Upper lobe of right lung (tissue), 1 donor: ENCODE results near the gene EML1. TPM values are rescaled to one million over a fixed set of nuclear protein-coding genes. Genes with fewer than 3 reads are reported as not detected.

Experiments
- ATAC-seq: fragments of 200-7000 bp; cut with Tn5 transposase; one replicate; pipeline ENCODE4 v1.9.1; 2020; ENCODE audit warnings: mild to moderate bottlenecking, moderate library complexity
- DNase-seq: peaks from one replicate; pipeline ENCODE4 v3.0.0-alpha.2; 2020
- H3K27ac ChIP-seq: fragments of 200-600 bp; one replicate; pipeline ENCODE4 v1.8.0; 2022
- H3K27me3 ChIP-seq: fragments of 200-600 bp; one replicate; pipeline ENCODE4 v1.8.0; 2022; ENCODE audit warnings: mild to moderate bottlenecking
- H3K36me3 ChIP-seq: fragments of 200-600 bp; one replicate; pipeline ENCODE4 v1.8.0; 2022
- H3K4me1 ChIP-seq: fragments of 200-600 bp; one replicate; pipeline ENCODE4 v1.8.0; 2022
- H3K4me3 ChIP-seq: fragments of 200-600 bp; one replicate; pipeline ENCODE4 v1.8.0; 2022; ENCODE audit warnings: mild to moderate bottlenecking
- H3K9me3 ChIP-seq: fragments of 200-600 bp; one replicate; pipeline ENCODE4 v1.8.0; 2022
- intact Hi-C: fragments of 100-400 bp; cut with DNase I; formaldehyde crosslinking; loops from one replicate; pipeline ENCODE4 v1.11.0; 2022
- total RNA-seq: library from RNA; stranded (reverse); fragmentation: NEBNext Ultra II Directional; extraction: Animal tissue kit (Norgen Biotek cat#: 25700); gene quantifications from one replicate; pipeline ENCODE4 v1.2.1, GENCODE V29; 2021
- TF ChIP-seq, protein P1 (sequence below): fragments of 200-600 bp; IDR thresholded peaks from one replicate; pipeline ENCODE4 v1.8.0; 2022; ENCODE audit warnings: antibody characterized with exemption
- donor health status: DM: no; HTN: yes; CAD: no; lungs with severe emphysema.

The EML1 gene
- total RNA-seq, 1 donor from 2014 or later: 42.2 TPM

DNA sequence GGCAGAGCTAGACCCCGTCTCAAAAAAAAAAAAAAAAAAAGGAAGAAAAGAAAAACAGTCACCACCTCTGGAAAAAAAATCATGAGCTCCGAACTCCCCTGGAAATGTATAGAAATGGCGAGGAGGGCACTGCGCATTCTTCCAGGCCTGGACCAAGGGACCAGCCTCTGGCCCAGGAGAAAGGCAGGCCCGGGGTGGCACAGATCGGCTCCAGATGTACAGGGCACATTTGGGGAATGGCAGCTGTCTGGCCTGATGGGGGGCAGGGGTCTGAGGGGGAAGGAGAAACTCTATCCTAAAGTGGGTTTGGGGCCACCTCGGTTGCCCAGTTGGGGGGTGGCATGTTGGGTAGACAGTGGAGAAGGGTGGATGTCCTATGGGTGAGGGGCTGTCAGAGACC lies 46.0 kb upstream of the EML1 start:
- DNase-seq: no peak
- H3K27ac ChIP-seq: peak overlapping the region; percentile 72
- intact Hi-C loops: no loop called here

DNA sequence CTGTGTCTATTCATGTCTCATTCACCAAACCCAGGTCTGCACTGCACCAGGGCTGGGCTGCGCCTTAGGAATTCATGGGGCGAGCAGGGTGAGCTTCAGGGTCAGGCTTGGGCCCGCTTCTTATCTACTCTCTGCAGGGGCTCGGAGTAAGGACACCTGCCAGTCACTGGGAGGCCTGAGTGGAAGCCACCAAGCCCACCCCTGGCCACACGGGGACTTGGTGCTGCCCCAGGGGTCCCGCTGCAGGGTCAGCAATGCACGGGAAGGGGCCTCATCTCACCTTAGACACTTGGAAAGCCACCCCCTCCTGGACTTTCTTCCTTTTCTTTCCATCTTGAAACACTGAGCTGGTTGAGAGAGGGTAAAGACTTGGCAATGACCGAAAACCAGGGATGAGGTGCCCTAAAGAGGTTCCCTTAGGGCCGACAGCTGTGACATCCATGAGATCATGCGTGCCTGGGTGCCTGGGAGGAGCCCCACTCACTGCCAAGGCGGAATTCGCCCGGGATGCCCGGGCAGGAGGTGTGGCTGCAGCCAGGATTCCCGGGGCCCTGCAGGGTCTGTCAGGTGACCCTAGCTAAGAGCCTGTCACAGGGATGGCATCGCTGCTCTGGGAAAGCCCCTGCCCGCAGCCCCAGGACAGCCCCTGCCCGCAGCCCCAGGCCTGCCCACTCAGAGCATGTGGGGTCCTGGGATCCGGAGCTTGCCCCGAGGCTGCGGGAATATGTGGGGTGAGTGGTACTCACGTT lies 45.5 kb upstream of the EML1 start:
- DNase-seq: no peak
- TF ChIP-seq, protein P1, sequence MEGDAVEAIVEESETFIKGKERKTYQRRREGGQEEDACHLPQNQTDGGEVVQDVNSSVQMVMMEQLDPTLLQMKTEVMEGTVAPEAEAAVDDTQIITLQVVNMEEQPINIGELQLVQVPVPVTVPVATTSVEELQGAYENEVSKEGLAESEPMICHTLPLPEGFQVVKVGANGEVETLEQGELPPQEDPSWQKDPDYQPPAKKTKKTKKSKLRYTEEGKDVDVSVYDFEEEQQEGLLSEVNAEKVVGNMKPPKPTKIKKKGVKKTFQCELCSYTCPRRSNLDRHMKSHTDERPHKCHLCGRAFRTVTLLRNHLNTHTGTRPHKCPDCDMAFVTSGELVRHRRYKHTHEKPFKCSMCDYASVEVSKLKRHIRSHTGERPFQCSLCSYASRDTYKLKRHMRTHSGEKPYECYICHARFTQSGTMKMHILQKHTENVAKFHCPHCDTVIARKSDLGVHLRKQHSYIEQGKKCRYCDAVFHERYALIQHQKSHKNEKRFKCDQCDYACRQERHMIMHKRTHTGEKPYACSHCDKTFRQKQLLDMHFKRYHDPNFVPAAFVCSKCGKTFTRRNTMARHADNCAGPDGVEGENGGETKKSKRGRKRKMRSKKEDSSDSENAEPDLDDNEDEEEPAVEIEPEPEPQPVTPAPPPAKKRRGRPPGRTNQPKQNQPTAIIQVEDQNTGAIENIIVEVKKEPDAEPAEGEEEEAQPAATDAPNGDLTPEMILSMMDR: no peak
- ATAC-seq: no peak
- Histone ChIP-seq H3K27me3 (no peaks in the 10 kb centered on the region), H3K36me3 (no peaks in the 10 kb centered on the region), H3K27ac (peak overlapping the region; percentile 72), H3K4me3 (no peak overlapping the region), H3K9me3 (no peaks in the 10 kb centered on the region), H3K4me1 (peaks cover 57% of the 10 kb centered on the region)
- intact Hi-C loops: no loop called here

More for the DNA sequence above, 46.0 kb upstream of the EML1 start:
- TF ChIP-seq, protein P1: no peak
- no peaks in the 10 kb centered on the region for H3K36me3 ChIP-seq
- H3K27me3 ChIP-seq: no peaks in the 10 kb centered on the region
- no peak overlapping the region for H3K4me3 ChIP-seq
- H3K4me1 ChIP-seq: peaks cover 51% of the 10 kb centered on the region
- ATAC-seq: no peak
- no peaks in the 10 kb centered on the region for H3K9me3 ChIP-seq

DNA sequence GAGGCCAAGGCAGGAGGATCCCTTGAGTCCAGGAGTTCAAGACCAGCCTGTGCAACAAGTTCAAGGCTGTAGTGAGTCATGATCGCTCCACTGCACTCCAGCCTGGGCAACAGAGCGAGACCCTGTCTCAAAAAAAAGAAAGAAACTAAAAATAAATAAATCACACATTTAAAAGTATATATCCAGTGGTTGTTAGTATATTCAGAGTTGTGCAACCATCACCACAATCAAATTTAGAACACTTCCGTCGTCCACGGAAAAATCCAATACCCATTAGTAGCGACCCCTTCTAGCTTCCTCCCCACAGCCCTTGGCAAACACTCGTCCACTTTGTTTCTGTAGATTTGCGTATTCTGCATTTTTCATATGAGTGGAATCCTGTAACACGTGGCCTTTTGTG lies 44.7 kb upstream of the EML1 start:
- no peak overlapping the region for H3K27ac ChIP-seq
- DNase-seq (no peak), ATAC-seq (no peak)
- TF ChIP-seq, protein P1: no peak
- H3K4me1 ChIP-seq: peaks cover 62% of the 10 kb centered on the region
- no peaks in the 10 kb centered on the region for H3K9me3 ChIP-seq
- intact Hi-C loops: no loop called here
- H3K36me3 ChIP-seq: no peaks in the 10 kb centered on the region
- H3K27me3 ChIP-seq: no peaks in the 10 kb centered on the region
- no peak overlapping the region for H3K4me3 ChIP-seq

DNA sequence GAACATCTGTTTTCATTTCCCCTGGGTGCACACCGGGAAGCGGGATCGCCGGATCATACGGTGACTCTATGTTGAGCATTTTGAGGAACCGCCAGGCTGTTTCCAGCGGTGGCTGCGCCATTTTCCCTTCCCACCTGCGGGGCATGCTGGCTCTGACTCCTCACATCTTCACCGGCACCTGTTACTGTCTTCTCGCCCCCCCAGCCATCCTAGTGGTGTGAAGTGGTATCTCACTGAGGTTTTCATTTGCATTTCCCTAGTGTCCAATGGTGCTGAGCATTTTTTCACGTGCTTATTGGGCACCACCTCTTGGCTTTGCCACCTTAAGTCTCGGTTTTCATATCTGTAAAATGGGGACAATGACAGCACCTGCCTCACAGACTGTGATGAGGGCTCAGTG lies 44.1 kb upstream of the EML1 start:
- H3K4me1 ChIP-seq: peaks cover 68% of the 10 kb centered on the region
- H3K27me3 ChIP-seq: no peaks in the 10 kb centered on the region
- H3K27ac ChIP-seq: no peak overlapping the region
- H3K9me3 ChIP-seq: no peaks in the 10 kb centered on the region
- intact Hi-C loops: no loop called here
- DNase-seq (no peak), ATAC-seq (no peak)
- no peak overlapping the region for H3K4me3 ChIP-seq
- no peaks in the 10 kb centered on the region for H3K36me3 ChIP-seq
- TF ChIP-seq, protein P1: no peak

DNA sequence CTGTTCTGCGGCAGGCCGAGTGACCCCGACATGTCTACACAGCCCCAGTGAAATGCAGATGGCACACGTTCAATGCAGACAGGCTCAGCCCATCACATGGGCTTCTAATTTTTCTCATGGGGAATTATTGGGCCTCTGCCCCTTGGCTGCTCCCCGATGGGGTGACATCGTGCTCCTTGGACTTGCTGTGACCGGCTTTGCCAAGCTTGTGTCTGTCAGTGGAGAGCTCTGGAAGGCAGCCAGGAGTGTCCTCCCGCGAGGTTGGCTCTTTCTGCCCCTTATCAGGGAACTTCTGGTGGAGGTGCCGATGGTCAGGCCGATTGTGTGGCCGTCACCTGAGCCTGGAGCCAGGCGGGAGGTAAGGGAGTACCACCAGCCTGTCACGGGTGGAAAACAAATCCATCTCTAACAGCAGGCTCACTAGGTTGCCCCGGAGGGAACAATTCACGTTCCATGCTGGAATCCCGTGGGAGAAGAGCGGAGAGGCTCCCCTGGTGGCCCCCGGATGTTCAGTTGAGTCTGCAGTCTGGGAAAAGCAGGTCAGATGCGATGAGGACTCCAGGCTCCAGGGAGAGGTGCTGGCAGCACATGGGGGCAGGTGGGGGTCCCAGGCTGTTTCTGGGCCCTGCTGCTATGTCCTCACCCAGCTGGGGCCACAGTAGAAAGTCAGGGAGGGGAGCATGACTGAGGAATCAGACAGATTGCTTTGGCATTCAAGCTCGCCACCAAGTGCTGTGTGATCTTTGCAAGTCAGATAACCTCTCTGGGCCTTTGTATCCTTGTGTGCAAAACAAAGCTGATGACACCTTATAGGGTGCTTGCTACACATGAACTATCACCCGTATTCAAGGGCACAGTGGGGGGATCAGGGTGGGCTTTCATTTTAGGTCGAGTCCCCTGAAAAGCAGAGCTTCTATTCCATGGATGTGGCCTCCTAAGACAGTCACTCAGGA lies 43.2 kb upstream of the EML1 start:
- no peaks in the 10 kb centered on the region for H3K27me3 ChIP-seq
- H3K36me3 ChIP-seq: no peaks in the 10 kb centered on the region
- TF ChIP-seq, protein P1: no peak
- H3K4me3 ChIP-seq: no peak overlapping the region
- ATAC-seq: no peak
- intact Hi-C loops: no loop called here
- H3K9me3 ChIP-seq: no peaks in the 10 kb centered on the region
- peaks cover 68% of the 10 kb centered on the region for H3K4me1 ChIP-seq
- H3K27ac ChIP-seq: no peak overlapping the region
- no peak for DNase-seq
